Astrocyte of the hippocampus (primary cell): Measurements from ENCODE around the gene MRGPRF.

ENCODE experiments used
- DNase-seq: peaks from one replicate; pipeline ENCODE4 v3.0.0; 2011; ENCODE audit warnings: low read depth, low spot score

MRGPRF gene

DNA sequence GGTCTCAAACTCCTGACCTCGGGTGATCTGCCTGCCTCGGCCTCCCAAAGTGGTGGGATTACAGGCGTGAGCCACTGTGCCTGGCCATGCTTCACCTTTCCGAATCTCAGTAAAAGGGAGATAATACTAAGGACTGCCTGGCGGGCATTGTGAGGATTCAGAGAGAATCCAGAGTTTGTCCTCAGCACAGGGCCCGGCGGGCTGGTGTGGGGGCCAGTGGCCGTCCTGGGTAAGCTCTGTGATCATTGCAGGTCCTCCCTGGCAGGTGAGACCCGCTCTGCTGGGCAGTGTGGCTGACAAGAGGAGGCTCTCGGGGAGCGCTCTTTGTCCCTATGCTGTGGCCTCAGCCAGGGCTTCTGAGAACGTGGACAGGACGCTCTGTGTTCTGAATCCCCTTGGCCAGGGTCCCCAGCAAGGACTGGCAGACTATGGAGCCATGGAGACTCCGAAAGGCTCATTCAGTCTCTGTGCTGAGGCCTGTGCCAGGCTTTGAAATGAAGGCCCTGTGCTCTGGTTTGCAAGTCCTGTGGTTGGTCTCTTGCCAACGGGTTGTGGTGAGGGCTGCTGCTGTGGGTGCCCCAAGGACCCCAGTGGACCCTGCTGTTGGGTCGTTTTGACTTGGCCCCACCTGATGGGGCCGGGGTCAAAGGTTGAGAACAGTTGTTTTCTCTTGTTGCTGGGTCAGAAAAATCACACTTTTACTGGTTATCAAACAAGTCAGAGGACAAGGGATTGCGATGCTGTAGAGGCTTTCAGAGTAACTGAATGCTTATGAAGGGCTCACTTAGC is 37.7 kb upstream of the MRGPRF start:
- DNase-seq: no peak

DNA sequence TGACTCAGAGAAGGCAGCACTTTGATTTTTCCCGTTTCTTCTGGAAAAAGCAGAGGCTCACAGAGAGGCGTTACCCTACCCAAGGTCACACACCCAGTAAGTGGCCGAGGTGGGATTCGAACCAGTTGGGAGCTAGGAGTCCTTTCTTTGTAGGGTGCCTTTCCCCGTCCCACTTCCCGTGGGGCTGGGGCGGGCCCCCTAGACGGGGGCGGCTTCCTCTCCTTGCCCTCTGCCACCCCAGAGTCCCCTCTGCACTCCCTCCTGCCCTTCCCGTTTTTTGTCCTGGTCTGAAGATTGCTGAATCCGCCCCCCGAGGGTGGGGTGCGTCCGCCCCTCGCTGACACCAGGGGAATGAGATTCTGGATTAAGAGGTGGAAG is 36.4 kb upstream of the MRGPRF start:
- peak; percentile 23 for DNase-seq

DNA sequence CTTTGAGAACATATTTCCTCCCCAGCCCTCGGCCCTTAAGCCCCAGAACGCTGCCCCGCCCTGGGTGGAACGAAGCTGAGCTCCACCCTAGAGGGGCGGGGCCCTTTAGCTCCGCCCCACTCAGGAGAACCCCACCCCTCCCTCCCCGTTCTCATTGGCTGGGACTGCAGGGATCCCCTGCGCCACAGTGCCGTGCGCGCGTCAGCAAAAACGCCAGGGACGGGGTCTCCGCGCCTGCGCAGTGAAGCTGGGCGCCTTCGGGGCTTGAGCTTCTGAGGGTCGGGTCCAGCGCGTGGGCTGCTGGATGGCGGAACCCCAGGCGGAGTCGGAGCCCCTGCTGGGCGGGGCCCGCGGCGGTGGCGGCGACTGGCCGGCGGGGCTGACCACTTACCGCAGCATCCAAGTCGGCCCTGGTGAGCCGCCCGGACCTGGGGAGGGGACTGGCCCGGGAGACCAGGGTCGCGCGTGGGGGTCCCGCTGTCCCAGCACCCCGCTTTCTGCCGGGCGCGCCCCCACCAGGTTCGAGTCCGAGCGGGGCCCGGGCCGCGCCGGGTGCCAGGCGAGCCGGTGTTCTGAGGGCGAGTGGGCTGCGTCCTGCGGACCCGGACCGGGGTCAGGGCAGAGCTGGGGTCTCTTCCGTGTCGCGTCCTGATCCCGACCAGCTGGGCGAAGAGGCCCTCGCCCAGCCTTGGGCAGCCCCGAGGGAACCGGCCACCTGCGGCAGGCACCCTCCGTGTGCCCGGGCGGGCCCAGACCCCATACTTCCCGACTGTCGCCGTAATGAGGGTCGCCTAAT is 35.8 kb upstream of the MRGPRF start, which contains the start of gene TPCN2:
TPCN2 (plus strand) TSS at position 239 of the 796 bp plus-strand sequence; CDS start at position 305, 66 bp downstream.
- peak; percentile 99 for DNase-seq

DNA sequence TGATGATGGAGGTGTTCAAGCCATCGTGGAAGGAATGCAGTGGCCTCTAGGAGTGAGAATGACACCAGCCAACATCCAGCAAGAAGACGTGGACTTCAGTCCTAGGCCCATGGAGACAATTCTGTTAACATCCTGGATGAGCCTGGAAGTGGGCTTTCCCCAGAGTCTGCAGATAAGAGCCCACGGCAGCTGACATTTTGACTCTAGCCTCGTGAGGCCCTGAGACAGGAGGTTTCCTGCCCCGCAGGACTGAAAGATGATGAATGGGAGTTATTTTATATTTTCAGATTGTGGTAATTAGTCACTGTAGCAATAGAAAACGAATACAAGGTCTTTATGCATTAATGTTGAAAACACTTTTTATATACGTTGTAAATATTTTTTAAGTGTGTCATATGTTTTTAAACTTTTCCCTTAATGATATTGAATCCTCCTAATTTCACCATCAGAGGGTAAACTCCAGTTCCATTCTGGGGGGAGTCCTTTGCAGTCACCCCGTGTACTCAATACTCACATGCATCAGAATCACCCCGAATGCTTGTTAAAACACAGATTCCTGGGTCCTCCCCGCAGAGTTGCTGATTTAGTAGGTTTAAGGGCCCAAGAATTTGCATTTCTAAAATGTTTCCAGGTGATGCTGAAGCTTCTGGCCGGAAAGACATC is 35.1 kb upstream of the MRGPRF start:
- no peak for DNase-seq

DNA sequence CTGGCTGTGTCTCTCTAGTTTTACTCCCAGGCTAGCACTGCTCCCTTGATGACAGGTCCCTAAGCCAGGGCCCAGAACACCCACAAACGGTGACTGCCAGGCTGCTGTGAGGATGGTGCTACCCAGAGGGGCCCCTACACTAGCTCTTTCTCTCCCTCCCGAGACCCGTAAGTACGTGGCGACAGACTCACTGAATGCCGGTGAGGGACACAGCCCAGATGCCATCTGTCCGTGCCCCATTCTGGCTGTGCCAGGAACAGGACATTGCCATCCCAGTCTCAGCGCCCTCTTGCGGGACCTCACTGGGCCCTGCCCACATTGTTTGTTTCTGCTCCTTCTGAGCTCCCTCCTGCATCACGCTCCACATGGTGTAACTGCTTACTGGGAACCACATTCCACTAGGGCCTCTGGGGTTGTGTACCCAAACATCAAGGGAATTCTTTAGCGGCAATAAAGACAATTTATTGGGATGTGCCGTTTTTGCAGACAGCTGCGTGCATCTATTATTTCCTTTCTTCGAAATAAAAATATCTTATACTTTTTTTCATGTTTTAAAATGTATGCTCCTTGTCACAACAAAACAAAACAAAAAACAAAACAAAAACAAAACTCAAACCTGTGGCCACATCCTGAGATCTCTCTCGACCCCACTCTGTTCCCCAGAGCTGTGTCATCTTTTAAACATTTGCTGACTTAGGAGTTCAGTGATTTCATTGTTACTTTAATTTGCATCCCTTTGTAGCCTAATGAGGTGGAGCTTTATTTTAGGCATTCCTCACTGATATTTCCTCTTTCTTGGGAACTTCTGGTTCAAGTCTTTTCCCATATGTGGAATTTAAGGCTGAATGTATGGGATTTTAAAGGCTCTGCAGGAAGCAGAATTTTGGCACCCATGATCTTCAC is 31.3 kb upstream of the MRGPRF start:
- peak; percentile 92 for DNase-seq

DNA sequence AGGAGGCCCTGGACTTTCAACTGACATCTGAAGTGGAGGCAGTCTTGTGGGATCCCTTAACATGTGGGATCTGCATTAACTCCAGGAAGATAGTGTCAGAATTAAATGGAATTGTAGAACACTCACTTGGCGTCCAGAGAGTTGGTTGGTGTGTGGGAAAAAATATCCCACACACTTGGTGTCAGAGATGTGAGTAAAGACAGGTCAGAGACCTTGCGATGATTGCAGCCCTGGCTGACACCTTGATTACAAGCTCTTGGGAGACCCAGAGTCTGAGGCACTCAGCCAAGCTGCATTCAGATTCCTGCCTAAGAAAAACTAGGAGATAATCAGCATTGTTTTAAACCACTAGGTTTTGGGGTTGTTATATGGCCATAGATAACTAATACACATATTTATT is 28.5 kb upstream of the MRGPRF start:
- peak; percentile 39 for DNase-seq

DNA sequence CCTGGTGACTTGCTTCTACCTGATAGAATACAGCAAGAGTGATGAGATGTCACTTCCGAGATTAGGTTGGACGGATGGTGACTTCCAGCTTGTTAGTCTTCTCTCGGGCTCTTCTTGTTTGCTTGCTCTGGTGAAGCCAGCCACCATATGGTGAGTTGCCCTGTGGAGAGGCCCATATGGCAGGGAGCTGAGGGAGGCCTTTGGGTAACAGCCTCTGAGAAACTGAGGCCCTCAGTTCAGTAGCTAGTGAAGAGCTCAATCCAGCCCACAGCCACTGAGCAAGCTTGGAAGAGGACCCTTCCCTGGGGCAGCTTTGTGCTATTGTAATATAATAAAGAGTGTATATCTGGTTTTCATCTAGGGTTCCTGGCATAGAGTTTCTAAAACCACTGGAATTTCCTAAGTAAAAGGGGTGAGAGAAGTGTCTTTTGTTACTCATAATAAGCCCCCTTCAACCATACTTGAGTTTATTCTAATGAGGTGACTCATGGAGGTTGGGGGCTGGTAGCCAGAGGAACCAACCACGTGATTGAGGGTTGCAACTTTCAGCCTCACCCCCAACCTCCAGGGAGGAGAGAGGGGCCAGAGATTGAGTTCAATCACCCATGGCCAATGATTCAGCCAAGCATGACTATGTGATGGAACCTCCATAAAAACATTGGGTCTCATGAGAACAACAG is 27.7 kb upstream of the MRGPRF start:
- peak; percentile 94 for DNase-seq

DNA sequence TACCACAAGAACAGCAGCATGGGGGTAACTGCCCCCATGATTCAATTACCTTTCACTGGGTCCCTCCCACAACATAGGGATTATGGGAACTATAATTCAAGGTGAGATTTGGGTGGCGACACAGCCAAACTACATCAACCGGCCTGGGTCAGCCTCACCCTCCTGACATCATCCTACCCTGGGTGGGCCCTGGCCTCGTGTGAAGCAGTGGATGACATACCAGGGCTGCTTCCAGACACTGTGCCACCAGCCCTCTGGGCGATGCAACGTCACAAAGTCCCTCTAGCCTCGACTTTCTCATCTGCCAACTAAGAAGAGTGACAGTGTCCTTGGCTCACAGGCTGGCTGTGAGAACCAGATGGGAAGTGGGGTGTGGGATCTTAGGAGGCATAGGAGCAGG is 27.0 kb upstream of the MRGPRF start:
- no peak for DNase-seq

DNA sequence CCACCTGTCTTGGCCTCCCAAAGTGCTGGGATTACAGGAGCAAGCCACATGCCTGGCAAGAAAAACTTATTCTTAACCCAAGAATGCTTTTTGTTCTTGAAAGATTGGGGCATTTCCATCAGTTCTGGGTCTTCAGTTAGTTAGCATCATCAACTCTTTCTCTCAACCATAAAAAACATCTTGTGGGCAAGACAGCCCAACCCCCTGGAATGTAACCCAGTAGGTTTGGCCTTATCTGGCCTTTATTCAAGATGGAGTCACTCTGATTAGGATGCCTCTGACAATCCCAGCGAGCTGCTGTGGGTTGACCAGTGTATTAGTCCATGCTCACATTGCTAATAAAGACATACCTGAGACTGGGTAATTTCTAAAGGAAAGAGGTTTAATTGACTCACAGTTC is 26.5 kb upstream of the MRGPRF start:
- DNase-seq: peak; percentile 81

DNA sequence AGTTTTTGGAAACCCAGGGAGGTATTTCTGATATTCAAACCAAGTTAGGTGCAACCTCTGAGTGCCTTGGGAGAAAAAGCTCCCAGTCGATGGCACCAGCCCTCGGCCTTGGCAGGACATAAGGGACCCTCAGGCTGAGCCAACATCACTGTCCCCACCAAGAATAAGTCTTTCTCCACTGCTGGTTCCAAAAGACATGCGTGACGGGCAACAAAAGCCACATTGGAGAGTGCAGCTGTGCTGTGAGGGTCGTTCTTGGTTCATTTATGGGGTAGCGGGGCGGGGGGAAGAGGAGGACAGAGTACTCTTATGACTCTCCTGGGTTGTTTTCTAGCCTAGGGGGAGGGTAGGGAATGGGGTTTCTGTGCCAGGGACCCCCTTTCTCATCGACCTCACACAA is 24.5 kb upstream of the MRGPRF start:
- DNase-seq: no peak

DNA sequence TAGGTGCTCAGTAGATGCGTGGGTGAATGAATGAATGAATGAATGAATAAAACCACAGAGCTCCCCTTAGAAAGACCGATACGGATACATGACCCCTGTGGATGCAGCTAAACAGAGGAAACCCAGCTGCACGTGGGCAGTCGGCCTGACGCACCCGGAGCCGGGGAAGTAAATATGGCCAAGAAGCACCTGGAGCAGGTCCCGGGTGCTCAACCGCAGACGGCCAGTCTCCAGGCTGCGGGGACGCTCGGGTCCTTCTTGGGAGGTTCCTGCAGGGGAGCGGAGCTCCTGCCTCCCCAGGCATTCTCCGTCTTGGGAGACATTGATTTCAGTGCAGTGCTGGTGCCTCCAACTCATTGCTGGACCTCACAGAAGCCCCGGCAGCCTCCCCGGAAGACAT is 24.0 kb upstream of the MRGPRF start:
- DNase-seq: no peak

DNA sequence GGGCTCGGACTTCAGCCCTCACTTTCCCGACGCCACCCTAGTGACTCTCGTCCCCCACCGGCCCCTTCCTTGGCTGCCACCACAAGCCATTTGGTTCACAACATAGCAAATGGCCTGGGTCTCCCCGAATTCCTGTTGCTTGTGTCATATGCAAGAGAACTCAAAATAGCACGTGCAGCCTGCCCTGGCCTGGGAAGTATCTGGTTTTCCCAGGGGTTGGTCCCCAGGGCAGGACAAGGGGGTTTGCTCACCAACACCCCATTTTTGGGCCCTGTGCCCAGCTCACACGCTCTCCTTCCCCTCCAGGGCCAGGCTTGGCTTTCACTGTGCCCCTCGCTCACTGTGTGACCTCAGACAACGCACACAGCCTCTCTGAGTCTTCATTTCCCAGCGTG is 22.9 kb upstream of the MRGPRF start:
- DNase-seq: peak; percentile 47

DNA sequence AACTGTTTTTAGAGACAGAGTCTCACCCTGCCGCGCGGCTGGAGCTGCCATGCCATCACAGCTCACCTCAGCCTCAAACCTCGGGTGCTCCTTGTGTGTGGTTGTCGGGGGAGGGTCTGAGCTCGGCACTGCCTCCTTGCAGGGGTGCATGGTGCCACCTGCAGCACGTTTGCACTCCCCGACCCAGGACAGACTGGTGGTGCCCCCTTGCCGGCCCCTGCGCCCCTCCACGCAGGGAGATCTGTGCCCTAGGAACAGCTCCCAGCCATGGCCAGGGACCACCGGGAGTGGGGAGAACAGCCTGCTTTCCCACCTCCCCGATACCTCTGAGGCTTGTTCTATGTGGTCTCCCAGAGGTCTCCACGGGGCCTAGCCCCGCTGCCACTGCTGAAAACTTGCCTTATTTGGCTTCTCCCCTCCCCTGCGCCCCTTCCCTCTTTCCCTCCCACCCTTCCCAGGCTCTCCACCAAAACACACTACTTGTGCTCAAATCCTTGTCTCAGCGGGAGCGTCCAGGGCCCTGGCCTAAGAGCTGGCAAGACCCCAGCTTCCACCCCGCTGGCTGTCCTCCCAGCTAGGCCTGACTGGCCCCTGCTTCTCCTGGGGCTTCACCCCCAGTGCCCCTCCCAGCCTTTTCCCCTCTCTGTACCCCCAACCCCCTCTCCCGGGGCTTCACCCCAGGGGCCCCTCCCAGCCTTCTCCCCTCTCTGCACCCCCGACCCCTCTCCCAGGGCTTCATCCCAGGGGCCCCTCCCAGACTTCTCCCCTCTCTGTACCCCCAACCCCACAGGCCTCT is 22.3 kb upstream of the MRGPRF start:
- DNase-seq: peak; percentile 56

DNA sequence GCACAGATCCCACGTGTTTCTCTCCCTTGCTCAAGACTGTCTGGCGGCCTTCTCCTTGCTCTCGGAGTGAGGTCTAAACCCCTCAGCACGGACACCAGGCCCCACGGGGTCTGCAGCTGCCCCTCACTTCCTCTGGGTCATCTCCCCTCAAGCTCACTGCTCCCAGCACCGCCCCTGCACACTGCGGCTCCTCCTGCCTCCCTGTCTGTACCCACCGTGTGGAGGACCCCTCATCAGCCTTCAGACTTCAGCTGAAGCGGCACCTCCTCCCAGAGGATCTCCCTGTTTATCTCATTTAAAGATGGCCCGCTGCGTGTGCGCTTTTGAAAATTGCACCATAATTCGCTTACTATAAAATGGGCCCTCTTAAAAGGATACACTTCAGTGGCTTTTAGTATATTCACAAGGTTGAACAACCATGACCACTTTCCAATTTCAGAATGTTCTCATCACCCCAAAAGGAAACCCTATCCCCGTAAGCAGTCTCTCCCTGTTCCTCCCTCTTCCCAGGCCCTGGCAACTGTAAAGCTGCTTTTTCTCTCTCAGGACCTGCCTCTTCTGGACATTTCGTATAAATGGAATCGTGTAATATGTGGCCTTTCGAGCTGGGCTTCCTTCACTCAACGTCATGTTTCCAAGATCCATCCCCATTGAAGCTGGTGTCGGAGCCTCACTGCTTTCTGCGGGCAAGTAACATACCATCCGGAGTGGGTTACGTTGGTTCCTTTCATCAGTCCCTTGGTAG is 21.2 kb upstream of the MRGPRF start:
- no peak for DNase-seq

DNA sequence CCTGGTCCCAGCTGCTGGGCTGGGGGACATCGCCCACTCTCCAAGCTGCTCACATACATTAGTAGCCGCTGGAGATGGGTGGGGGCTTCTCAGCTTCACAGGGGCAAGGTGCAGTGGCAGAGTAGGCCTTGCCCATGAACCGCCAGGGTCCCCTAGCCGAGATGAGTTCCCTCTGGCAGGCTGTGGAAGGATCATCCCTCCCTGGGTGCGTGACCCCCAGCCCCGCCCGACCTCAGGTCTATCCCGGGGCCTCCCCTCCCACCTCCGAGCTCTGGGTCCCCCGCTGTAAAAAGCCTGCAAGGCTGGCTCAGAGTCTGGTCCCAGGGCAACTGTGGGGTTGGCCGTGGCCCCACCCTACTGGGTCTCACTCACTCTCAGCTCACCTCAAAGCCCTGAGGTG is 20.4 kb upstream of the MRGPRF start:
- DNase-seq: no peak

DNA sequence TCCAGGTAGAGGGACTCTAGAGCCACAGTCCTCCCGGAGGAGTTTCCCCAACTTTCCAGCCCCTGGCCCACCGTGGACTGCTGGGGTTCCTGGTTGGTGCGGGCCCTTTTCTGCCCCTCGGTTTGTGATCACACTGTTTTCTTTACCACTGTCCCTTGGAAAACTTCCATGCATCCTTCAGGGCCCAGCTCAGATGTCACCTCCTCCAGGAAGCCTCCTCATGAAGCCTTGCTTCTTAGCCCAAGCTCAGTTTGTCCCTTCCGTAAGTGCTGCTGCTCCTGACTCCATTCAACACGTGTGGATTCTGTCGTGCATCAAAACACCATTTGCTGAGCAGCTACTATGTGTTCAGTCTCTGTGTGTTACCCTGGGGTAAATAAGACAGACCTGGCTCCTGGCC is 19.8 kb upstream of the MRGPRF start:
- DNase-seq: no peak

DNA sequence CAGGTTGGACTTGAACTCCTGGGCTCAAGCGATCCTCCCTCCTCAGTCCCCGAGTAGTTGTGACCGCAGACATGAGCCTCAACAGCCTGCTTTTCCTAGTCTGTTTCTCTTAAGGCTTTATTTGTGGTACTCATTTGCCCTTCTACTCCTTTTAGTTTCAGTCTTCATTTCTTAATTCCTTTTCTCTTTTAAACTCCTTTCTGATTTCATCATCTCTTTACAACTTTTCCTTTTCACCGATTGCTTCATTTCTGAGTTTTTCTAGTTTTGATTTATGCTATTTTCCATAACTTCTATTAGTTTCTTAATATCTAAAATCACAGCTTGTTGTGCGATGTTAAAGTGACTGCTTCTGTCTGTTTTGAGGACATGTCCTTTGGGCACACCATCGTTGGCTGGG is 17.3 kb upstream of the MRGPRF start:
- DNase-seq: no peak

DNA sequence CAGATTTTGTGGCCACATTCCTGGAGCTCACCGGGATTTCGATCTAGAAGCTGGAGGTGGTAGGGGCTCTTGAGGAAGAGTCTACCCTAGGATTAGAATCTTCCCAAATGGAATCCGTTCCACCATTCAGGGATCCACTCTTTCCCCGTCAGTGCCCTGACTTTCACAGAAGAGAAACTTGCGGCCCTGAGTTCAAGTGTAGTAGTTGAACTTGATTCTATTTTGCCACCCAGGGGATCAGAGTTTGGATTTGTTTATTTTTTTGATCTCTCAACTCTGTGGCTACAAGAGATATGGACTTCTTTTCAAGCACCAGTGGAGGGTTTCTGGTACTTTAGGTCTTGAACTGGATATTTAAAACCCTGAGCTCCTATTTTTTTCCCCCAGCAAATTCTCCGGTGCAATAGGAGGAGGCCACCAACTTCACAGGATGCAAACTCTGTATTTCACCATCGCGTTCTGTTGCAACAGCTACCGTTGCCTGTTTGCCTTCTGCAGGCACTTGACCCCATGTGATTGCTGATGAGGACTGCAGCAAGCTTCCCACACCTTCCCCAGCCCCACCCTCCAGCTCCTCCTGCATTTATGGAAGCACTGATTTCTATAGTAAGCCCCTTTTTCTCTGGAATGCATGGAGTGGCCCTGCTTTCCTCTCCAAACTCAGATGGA is 14.8 kb upstream of the MRGPRF start:
- DNase-seq: no peak

DNA sequence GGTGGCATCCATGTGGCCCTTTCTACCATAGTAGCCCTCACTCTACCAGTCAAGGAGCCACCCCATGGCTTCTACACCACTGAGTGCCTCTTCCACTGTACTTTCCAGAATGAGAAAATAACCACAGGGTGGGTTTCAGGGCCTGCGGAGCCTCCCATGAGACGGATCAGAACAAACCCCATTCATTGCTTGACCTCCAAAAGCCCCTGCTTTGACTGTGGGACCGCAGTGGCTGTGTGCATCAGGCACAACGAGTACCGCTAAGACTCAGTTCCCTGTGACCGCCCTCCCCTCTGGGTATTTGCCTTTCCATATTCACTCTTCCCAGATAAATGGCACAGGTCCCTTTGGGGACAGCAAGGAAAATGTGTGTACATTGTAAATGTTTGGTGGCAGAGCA is 11.5 kb upstream of the MRGPRF start:
- DNase-seq: no peak
